Measurements from ENCODE around the gene FLT3LG.

DNA sequence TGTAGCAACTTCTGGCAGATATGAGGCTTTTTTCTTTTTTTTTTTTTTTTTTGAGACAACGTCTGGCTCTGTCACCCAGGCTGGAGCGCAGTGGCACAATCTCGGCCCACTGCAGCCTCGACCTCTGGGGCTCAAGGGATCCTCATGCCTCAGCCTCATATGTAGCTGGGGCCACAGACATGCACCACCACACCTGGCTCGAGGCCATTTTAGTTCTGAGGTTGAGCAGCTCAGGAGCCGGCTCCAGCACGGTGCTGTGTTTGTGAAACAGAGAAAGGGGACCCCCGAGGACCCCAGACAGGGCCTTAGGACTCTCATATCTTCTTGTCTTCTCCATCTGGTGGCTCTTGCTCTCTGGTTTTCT, 3.4 kb upstream of the FLT3LG start:
- TF ChIP-seq, protein P1, sequence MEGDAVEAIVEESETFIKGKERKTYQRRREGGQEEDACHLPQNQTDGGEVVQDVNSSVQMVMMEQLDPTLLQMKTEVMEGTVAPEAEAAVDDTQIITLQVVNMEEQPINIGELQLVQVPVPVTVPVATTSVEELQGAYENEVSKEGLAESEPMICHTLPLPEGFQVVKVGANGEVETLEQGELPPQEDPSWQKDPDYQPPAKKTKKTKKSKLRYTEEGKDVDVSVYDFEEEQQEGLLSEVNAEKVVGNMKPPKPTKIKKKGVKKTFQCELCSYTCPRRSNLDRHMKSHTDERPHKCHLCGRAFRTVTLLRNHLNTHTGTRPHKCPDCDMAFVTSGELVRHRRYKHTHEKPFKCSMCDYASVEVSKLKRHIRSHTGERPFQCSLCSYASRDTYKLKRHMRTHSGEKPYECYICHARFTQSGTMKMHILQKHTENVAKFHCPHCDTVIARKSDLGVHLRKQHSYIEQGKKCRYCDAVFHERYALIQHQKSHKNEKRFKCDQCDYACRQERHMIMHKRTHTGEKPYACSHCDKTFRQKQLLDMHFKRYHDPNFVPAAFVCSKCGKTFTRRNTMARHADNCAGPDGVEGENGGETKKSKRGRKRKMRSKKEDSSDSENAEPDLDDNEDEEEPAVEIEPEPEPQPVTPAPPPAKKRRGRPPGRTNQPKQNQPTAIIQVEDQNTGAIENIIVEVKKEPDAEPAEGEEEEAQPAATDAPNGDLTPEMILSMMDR (IDR thresholded peaks at IDR 0.05), result no peak
- TF ChIP-seq POLR2AphosphoS5 (IDR thresholded peaks at IDR 0.05) (no peak), POLR2A (IDR thresholded peaks at IDR 0.05; ENCODE audit: low read depth) (no peak), EP300 (IDR thresholded peaks at IDR 0.05) (no peak)

Measured in esophagus muscularis mucosa (tissue), 4 donors.